BLaER1 (cell line): ENCODE results near the gene AXDND1.

Experiments used
- H3K27ac ChIP-seq: shearing (Covaris generic); formaldehyde crosslinking; 2 replicates; pipeline ENCODE4 v1.8.1; 2022
- H3K27me3 ChIP-seq: shearing (Covaris generic); formaldehyde crosslinking; 2 replicates; pipeline ENCODE4 v1.8.1; 2022
- H3K36me3 ChIP-seq: shearing (Covaris generic); formaldehyde crosslinking; 2 replicates; pipeline ENCODE4 v1.8.1; 2022
- H3K4me1 ChIP-seq: shearing (Covaris generic); formaldehyde crosslinking; 2 replicates; pipeline ENCODE4 v1.8.1; 2022
- H3K4me2 ChIP-seq: shearing (Covaris generic); formaldehyde crosslinking; 2 replicates; pipeline ENCODE4 v1.8.1; 2022
- H3K4me3 ChIP-seq: shearing (Covaris generic); formaldehyde crosslinking; 2 replicates; pipeline ENCODE4 v1.8.1; 2022
- H3K9ac ChIP-seq: shearing (Covaris generic); formaldehyde crosslinking; 2 replicates; pipeline ENCODE4 v1.8.1; 2022
- H3K9me3 ChIP-seq: shearing (Covaris generic); formaldehyde crosslinking; 2 replicates; pipeline ENCODE4 v1.8.1; 2022
- H4K20me1 ChIP-seq: shearing (Covaris generic); formaldehyde crosslinking; 2 replicates; pipeline ENCODE4 v1.8.1; 2022
- Cebpa-rat ChIP-seq: shearing (Covaris generic); IDR thresholded peaks from 2 replicates; pipeline ENCODE4 v1.8.1; 2022

AXDND1 gene

DNA sequence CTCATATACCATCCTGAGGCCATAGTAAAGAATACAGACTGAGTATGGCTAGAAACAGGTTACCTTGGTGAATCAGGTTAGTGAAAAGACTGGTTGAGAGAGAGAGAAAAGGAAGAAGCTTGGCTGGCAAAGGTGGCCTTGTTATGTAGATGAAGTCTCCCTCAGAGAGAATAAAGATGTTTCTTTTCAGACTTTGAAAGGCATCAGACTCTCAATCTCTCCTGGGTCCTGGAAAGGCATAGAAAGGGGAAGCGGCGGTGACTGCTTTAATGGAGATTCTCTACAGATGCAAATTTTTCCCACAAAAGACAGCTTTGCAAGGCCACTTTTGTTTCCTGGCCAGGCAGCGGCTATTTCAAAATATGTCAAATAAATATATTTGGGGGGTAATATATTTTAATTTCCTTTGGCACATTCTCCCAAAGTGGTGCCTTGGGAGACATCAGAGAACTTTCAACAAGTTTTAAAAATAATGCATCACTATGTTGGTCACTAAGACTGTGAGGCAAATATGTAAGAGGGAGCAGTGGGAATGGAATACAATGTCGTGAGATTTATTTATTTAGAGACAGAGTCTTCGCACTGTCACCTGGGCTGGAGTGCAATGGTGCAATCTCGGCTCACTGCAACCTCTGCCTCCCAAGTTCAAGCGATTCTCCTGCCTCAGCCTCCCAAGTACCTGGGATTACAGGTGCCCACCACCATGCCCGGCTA lies 163.9 kb downstream of the AXDND1 start:
- no peaks in the 10 kb centered on the region for H3K4me1 ChIP-seq
- no peak overlapping the region for H3K4me3 ChIP-seq
- no peak overlapping the region for H3K27ac ChIP-seq
- H3K36me3 ChIP-seq: no peaks in the 10 kb centered on the region
- H3K4me2 ChIP-seq: no peak overlapping the region
- no peaks in the 10 kb centered on the region for H3K9me3 ChIP-seq
- H3K27me3 ChIP-seq: no peaks in the 10 kb centered on the region
- no peaks in the 10 kb centered on the region for H4K20me1 ChIP-seq
- TF ChIP-seq Cebpa-rat: no peak
- no peak overlapping the region for H3K9ac ChIP-seq

GRCh38 chr1:179530352-179530751 lies 164.6 kb downstream of the AXDND1 start:
- Histone ChIP-seq H3K4me3 (no peak overlapping the region), H4K20me1 (no peaks in the 10 kb centered on the region), H3K27me3 (no peaks in the 10 kb centered on the region), H3K4me1 (no peaks in the 10 kb centered on the region), H3K36me3 (no peaks in the 10 kb centered on the region), H3K27ac (no peak overlapping the region), H3K9ac (no peak overlapping the region), H3K9me3 (no peaks in the 10 kb centered on the region), H3K4me2 (no peak overlapping the region)
- no peak for TF ChIP-seq Cebpa-rat

DNA sequence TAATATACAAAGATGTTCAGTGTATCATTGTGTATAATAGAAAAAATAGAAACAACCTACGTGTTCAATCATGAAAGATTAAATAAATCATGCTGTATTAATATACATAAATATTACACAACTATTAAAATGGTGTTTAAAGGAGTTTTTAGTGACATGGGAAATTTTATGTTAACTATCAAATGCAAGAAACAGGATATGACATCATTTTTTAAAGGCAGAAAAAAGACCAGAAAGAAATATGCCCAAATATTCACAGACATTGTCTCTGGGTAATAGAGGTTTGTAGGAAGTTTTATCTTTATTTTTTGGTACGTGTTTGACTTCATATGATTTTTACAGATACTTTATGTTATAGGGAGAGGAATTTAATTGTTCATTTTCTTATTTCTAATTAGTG lies 176.0 kb downstream of the AXDND1 start:
- no peak overlapping the region for H3K9ac ChIP-seq
- no peak for TF ChIP-seq Cebpa-rat

DNA sequence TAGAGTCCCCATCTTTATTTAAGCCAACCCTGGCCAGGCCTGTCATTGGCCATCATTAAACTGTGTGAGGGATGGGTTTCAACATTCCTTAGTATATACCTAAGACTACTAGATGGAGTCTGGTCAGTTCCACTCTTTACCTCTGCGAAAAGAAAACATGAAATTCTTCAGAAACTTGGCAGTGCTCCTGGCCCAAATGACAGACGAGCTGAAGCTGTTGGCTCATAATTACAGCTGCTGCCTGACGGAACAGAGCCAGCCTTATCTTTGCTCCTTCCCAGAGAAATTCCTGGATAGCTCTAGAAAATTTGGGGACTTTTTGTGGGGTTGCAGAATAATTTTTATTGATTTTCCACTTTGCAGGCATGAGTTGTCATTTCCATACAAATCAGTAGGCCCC lies 179.6 kb downstream of the AXDND1 start:
- no peak overlapping the region for H3K4me2 ChIP-seq
- H3K36me3 ChIP-seq: no peaks in the 10 kb centered on the region
- no peak overlapping the region for H3K27ac ChIP-seq
- H3K9ac ChIP-seq: no peak overlapping the region
- no peaks in the 10 kb centered on the region for H4K20me1 ChIP-seq
- H3K27me3 ChIP-seq: no peaks in the 10 kb centered on the region
- peaks cover 1% of the 10 kb centered on the region; the same call in 1 of the 2 replicates for H3K4me1 ChIP-seq
- H3K4me3 ChIP-seq: no peak overlapping the region
- no peak for TF ChIP-seq Cebpa-rat
- peaks cover 10% of the 10 kb centered on the region for H3K9me3 ChIP-seq

More for the DNA sequence above, 176.0 kb downstream of the AXDND1 start:
- Histone ChIP-seq H3K27me3 (no peaks in the 10 kb centered on the region), H3K36me3 (no peaks in the 10 kb centered on the region), H3K4me3 (no peak overlapping the region), H3K27ac (no peak overlapping the region), H3K4me2 (no peak overlapping the region), H3K9me3 (peaks cover 18% of the 10 kb centered on the region), H3K4me1 (no peaks in the 10 kb centered on the region), H4K20me1 (no peaks in the 10 kb centered on the region)

- no peaks in the 10 kb centered on the region for H3K36me3 ChIP-seq
- H3K4me3 ChIP-seq: no peak overlapping the region
- no peaks in the 10 kb centered on the region for H4K20me1 ChIP-seq
- no peak overlapping the region for H3K4me2 ChIP-seq
- no peak for TF ChIP-seq Cebpa-rat
- H3K4me1 ChIP-seq: peaks cover 19% of the 10 kb centered on the region
- no peaks in the 10 kb centered on the region for H3K27me3 ChIP-seq
- H3K9me3 ChIP-seq: no peaks in the 10 kb centered on the region
- no peak overlapping the region for H3K9ac ChIP-seq
- no peak overlapping the region for H3K27ac ChIP-seq
Observed at GRCh38 chr1:179547021-179547535, 181.3 kb downstream of the AXDND1 start.

DNA sequence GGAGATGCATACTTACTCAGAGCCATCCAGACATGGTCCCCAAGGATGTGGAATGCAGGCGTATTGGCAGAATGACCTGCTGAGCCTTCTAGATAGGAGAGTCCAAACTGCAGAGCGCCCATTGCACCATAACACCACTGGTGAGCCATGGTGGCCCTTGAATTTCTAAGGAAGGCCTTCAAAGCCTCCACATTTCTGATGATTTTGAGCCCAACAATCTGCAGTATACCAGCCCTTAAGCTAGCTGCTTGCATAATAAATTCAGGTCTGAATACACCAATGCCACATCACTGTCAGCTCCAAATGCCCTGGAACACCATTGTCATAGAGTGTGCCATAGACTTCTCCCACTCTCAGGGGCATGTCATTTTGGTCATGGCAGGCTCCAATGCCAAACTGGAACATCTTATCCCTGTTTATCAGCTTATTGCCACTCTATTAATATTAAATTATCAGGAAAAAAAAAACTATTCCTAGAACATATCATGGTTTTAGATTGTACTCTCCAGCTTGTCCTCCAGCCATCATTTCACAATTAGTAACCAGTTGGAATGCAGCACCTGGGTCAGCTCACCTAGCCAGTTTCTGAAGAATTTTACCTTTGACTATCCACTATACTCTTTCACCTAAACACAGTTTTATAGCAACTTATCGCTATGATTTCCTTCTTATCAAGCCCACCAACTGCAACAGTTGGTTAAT lies 183.0 kb downstream of the AXDND1 start:
- H3K9ac ChIP-seq: no peak overlapping the region
- no peak for TF ChIP-seq Cebpa-rat
- no peaks in the 10 kb centered on the region for H3K9me3 ChIP-seq
- H3K27ac ChIP-seq: no peak overlapping the region
- H3K36me3 ChIP-seq: no peaks in the 10 kb centered on the region
- H3K27me3 ChIP-seq: no peaks in the 10 kb centered on the region
- H3K4me2 ChIP-seq: no peak overlapping the region
- no peaks in the 10 kb centered on the region for H4K20me1 ChIP-seq
- no peak overlapping the region for H3K4me3 ChIP-seq
- H3K4me1 ChIP-seq: peaks cover 24% of the 10 kb centered on the region

- no peak for TF ChIP-seq Cebpa-rat
- Histone ChIP-seq H3K27me3 (no peaks in the 10 kb centered on the region), H3K9ac (no peak overlapping the region), H3K9me3 (no peaks in the 10 kb centered on the region), H3K4me2 (no peak overlapping the region), H4K20me1 (no peaks in the 10 kb centered on the region), H3K36me3 (no peaks in the 10 kb centered on the region), H3K4me1 (peaks cover 24% of the 10 kb centered on the region), H3K4me3 (no peak overlapping the region), H3K27ac (no peak overlapping the region)
Observed at GRCh38 chr1:179549368-179549700, 183.6 kb downstream of the AXDND1 start.

GRCh38 chr1:179550746-179551682 lies 185.2 kb downstream of the AXDND1 start:
- H4K20me1 ChIP-seq: no peaks in the 10 kb centered on the region
- no peaks in the 10 kb centered on the region for H3K9me3 ChIP-seq
- H3K36me3 ChIP-seq: no peaks in the 10 kb centered on the region
- H3K4me3 ChIP-seq: no peak overlapping the region
- H3K4me2 ChIP-seq: peak overlapping the region; percentile 48
- H3K27me3 ChIP-seq: no peaks in the 10 kb centered on the region
- no peak overlapping the region for H3K9ac ChIP-seq
- peak overlapping the region; percentile 44; the same call in 1 of the 2 replicates for H3K27ac ChIP-seq
- no peak for TF ChIP-seq Cebpa-rat
- peaks cover 24% of the 10 kb centered on the region for H3K4me1 ChIP-seq

GRCh38 chr1:179554427-179554826 lies 188.7 kb downstream of the AXDND1 start:
- no peak for TF ChIP-seq Cebpa-rat
- H3K9me3 ChIP-seq: no peaks in the 10 kb centered on the region
- no peak overlapping the region for H3K9ac ChIP-seq
- H3K27ac ChIP-seq: no peak overlapping the region
- no peaks in the 10 kb centered on the region for H4K20me1 ChIP-seq
- no peaks in the 10 kb centered on the region for H3K27me3 ChIP-seq
- H3K4me1 ChIP-seq: peaks cover 24% of the 10 kb centered on the region
- no peak overlapping the region for H3K4me3 ChIP-seq
- no peaks in the 10 kb centered on the region for H3K36me3 ChIP-seq
- no peak overlapping the region for H3K4me2 ChIP-seq
